Retinal pigment epithelial cell (primary cell): ENCODE results near the gene TMEM170B.

Source experiments
- DNase-seq: peaks from one replicate; pipeline ENCODE4 v3.0.0-alpha.2; 2010; ENCODE audit warnings: low read depth
- H3K4me3 ChIP-seq: 2 replicates; pipeline ENCODE4 v1.5.1; 2011; ENCODE audit warnings: mild to moderate bottlenecking, low read length, control low read depth, moderate library complexity
- TF ChIP-seq, protein P1 (sequence below): conservative IDR thresholded peaks from 2 replicates; pipeline ENCODE4 v1.5.1; 2011; ENCODE audit warnings: low read depth, low read length, control low read depth, inconsistent platforms

Gene TMEM170B

GRCh38 chr6:11537229-11538051 lies at the start of gene TMEM170B:
TSS of gene TMEM170B (plus strand) at chr6:11537749. CDS start at chr6:11538278, 529 bp downstream.
- DNase-seq, result peak; percentile 72
- H3K4me3 ChIP-seq, result peak within 1 kb of the TSS; percentile 69
- TF ChIP-seq, protein P1, sequence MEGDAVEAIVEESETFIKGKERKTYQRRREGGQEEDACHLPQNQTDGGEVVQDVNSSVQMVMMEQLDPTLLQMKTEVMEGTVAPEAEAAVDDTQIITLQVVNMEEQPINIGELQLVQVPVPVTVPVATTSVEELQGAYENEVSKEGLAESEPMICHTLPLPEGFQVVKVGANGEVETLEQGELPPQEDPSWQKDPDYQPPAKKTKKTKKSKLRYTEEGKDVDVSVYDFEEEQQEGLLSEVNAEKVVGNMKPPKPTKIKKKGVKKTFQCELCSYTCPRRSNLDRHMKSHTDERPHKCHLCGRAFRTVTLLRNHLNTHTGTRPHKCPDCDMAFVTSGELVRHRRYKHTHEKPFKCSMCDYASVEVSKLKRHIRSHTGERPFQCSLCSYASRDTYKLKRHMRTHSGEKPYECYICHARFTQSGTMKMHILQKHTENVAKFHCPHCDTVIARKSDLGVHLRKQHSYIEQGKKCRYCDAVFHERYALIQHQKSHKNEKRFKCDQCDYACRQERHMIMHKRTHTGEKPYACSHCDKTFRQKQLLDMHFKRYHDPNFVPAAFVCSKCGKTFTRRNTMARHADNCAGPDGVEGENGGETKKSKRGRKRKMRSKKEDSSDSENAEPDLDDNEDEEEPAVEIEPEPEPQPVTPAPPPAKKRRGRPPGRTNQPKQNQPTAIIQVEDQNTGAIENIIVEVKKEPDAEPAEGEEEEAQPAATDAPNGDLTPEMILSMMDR, result no peak

DNA sequence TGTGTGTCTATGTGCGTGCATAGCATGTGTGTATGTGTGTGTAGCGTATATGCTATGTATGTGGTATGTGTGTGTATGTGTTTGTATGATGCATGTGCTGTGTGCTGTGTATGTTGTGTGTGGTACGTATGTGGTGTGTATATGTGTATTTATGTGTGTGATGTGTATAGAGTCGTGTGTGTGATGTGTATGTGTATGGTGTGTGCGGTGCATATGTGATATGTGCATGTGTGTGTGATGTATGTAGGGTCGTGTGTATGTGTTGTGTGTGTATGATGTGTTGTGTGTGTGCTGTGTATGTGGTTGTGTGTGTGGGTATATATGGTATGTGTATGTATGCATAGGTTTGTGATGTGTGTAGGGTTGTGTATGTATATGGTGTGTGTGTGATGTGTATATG lies 46.6 kb upstream of the TMEM170B start:
- H3K4me3 ChIP-seq, result no peak overlapping the region
- no peak for DNase-seq
- TF ChIP-seq, protein P1, result no peak

- TF ChIP-seq, protein P1, result no peak
- DNase-seq, result no peak
- H3K4me3 ChIP-seq, result no peak overlapping the region
Observed at GRCh38 chr6:11491596-11492463, 45.7 kb upstream of the TMEM170B start.

DNA sequence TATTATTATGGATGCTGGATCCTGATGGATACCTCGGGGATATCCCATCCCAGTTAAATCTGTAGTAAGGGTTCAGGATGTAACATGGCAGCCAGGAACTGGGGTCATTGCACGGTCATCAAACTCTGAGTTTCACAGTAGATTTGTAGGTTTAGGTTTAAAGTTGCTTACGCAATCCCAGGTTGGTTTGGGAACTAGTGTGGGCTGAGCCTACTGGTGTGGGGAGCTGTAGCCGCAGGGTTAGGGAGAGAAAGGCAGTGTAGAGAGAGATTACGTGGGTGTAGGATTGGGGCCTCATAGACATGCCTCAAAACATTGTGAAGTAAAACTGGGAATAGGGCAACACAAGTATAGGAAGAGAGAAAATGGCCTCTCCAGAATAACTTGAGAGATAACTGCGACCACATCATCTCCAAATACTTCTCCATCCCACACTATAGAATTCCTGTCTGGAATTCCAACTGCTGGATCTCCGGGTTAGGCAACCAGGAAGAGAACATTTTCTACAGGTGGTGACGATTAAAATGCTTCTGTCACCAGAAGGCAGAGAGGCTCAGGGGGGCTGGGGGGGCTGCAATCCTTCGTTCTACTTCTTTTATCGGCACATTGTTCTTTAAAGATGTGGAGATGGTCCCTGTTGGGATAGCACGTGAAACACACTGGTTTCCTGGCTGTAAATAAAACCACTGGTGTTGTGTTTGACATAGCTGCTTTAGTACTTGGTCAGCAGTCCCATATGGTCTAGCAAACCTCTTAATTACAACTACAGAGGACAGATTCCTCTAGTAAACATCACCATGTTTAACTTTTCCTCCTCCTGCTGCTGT lies 44.9 kb upstream of the TMEM170B start:
- H3K4me3 ChIP-seq, result no peak overlapping the region
- TF ChIP-seq, protein P1, result no peak
- no peak for DNase-seq

DNA sequence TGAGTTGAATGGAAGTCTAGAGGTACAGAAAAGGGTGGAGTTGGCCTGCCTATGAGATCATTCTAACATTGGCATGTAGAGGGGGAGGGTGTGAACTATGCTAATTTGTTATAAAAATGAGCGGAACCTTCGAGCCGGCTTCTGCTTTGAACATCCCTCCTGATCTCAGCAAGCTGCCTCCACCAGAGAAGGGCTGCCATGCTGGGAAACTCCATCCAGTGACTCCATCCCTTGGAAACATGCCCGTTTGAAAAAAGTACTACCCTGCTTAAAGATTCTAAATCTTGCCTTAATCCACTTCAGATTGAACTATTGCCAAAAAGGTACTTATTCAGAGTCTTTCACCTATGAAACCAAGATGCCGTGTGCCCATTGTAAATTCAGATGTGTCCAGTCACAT lies 43.6 kb upstream of the TMEM170B start:
- TF ChIP-seq, protein P1, result no peak
- DNase-seq, result peak; percentile 81
- no peak overlapping the region for H3K4me3 ChIP-seq

- TF ChIP-seq, protein P1, result no peak
- DNase-seq, result no peak
- H3K4me3 ChIP-seq, result no peak overlapping the region
Observed at GRCh38 chr6:11494786-11495564, 42.6 kb upstream of the TMEM170B start.
